Cardiac muscle cell (in vitro differentiated cells and primary cell): ENCODE data around the gene ZMYM5. TPM values are rescaled to one million over a fixed set of nuclear protein-coding genes. Genes with fewer than 3 reads are reported as not detected.
"Not testable (repeated sequence)": the region's sequence is repeated elsewhere in the genome, so short reads cannot be mapped to it uniquely, and the experiment has no call there.

Experiments
- DNase-seq, 2 donors: peaks; one replicate each; pipeline versions ENCODE4 v3.0.0 to v3.0.0-alpha.2; 2010 to 2017; ENCODE audit warnings: low read depth in 1 of 2, low spot score in 1 of 2
- H3K27ac ChIP-seq: fragments of 200-600 bp; sonication (generic); 2 replicates; pipeline ENCODE4 v1.5.1; 2016
- H3K27me3 ChIP-seq: fragments of 200-600 bp; sonication (generic); 2 replicates; pipeline ENCODE4 v1.6.0; 2016; ENCODE audit warnings: control low read depth
- H3K36me3 ChIP-seq: fragments of 200-600 bp; sonication (generic); 2 replicates; pipeline ENCODE4 v1.5.1; 2016; ENCODE audit warnings: control low read depth
- H3K4me1 ChIP-seq: fragments of 200-600 bp; sonication (generic); 2 replicates; pipeline ENCODE4 v1.8.1; 2017; ENCODE audit warnings: low read depth, mild to moderate bottlenecking, mixed run types
- H3K4me3 ChIP-seq: fragments of 200-600 bp; sonication (generic); 2 replicates; pipeline ENCODE4 v1.5.1; 2016; ENCODE audit warnings: mild to moderate bottlenecking
- H3K9me3 ChIP-seq: fragments of 200-600 bp; sonication (generic); 2 replicates; pipeline ENCODE4 v1.5.1; 2017; ENCODE audit warnings: low read depth, mild to moderate bottlenecking, control low read depth
- CTCF ChIP-seq: IDR thresholded peaks from 2 replicates; pipeline ENCODE4 v1.5.1; 2012; ENCODE audit warnings: low read depth, mild to moderate bottlenecking, low read length
- polyA plus RNA-seq: library from polyadenylated mRNA; unstranded; fragments of >200 nt; fragmentation: Nextera tagmentation; extraction: Ambion mirVana; gene quantifications from 2 replicates; pipeline ENCODE4 v1.2.1, GENCODE V29; 2016
- total RNA-seq: library from RNA; depleted of rRNA; stranded (reverse); fragments of >200 nt; gene quantifications from 2 replicates; pipeline ENCODE4 v1.2.3, GENCODE V29; 2016

ZMYM5 gene
- total and polyA plus RNA-seq, 2 experiments from 2014 or later, result 6.6 to 15.5 TPM

- peaks cover 16% of the 10 kb centered on the region for H3K4me1 ChIP-seq
- peak overlapping the region; percentile 95 for H3K27ac ChIP-seq
- no peak for TF ChIP-seq CTCF
- H3K36me3 ChIP-seq, result no peaks in the 10 kb centered on the region
- peak; percentile 28 to 38 for DNase-seq
- no peaks in the 10 kb centered on the region for H3K9me3 ChIP-seq
- peak overlapping the region; percentile 94 for H3K4me3 ChIP-seq
- H3K27me3 ChIP-seq, result no peaks in the 10 kb centered on the region
These were observed 752 bp downstream of the ZMYM5 start for GRCh38 chr13:19862481-19863313.

GRCh38 chr13:19861762-19862161, 1.7 kb downstream of the ZMYM5 start:
- Histone ChIP-seq H3K9me3 (no peaks in the 10 kb centered on the region), H3K4me3 (peak overlapping the region; percentile 94), H3K36me3 (no peaks in the 10 kb centered on the region), H3K4me1 (peaks cover 16% of the 10 kb centered on the region), H3K27ac (peak overlapping the region; percentile 95), H3K27me3 (no peaks in the 10 kb centered on the region)
- no peak for TF ChIP-seq CTCF
- no peak for DNase-seq

GRCh38 chr13:19860884-19861655, 2.4 kb downstream of the ZMYM5 start:
- Histone ChIP-seq H3K27ac (no peak overlapping the region), H3K4me1 (peaks cover 16% of the 10 kb centered on the region), H3K36me3 (no peaks in the 10 kb centered on the region), H3K4me3 (no peak overlapping the region), H3K27me3 (no peaks in the 10 kb centered on the region), H3K9me3 (no peaks in the 10 kb centered on the region)
- no peak for TF ChIP-seq CTCF
- peak in 1 of 2 donors; percentile 65 for DNase-seq

GRCh38 chr13:19857637-19858036, 5.8 kb downstream of the ZMYM5 start:
- DNase-seq, result not testable (repeated sequence)

GRCh38 chr13:19852766-19853165, 10.7 kb downstream of the ZMYM5 start:
- H3K9me3 ChIP-seq, result no peaks in the 10 kb centered on the region
- no peaks in the 10 kb centered on the region for H3K27me3 ChIP-seq
- H3K4me1 ChIP-seq, result no peaks in the 10 kb centered on the region
- H3K27ac ChIP-seq, result no peak overlapping the region
- peaks cover 20% of the 10 kb centered on the region for H3K36me3 ChIP-seq
- TF ChIP-seq CTCF, result no peak
- no peak for DNase-seq
- no peak overlapping the region for H3K4me3 ChIP-seq

More at GRCh38 chr13:19857637-19858036, 5.8 kb downstream of the ZMYM5 start:
- H3K4me3 ChIP-seq, H3K9me3 ChIP-seq, H3K27me3 ChIP-seq, H3K36me3 ChIP-seq, H3K27ac ChIP-seq: not testable (repeated sequence)
- H3K4me1 ChIP-seq, result peaks cover 16% of the 10 kb centered on the region

- no peaks in the 10 kb centered on the region for H3K27me3 ChIP-seq
- no peaks in the 10 kb centered on the region for H3K4me1 ChIP-seq
- H3K36me3 ChIP-seq, result peaks cover 10% of the 10 kb centered on the region
- DNase-seq, result peak in 1 of 2 donors; percentile 96
- no peaks in the 10 kb centered on the region for H3K9me3 ChIP-seq
- H3K4me3 ChIP-seq, result no peak overlapping the region
- no peak overlapping the region for H3K27ac ChIP-seq
- TF ChIP-seq CTCF, result no peak
These were observed 17.7 kb downstream of the ZMYM5 start for GRCh38 chr13:19845758-19846157.
